Measurements from ENCODE around the gene HSPA12A.

DNA sequence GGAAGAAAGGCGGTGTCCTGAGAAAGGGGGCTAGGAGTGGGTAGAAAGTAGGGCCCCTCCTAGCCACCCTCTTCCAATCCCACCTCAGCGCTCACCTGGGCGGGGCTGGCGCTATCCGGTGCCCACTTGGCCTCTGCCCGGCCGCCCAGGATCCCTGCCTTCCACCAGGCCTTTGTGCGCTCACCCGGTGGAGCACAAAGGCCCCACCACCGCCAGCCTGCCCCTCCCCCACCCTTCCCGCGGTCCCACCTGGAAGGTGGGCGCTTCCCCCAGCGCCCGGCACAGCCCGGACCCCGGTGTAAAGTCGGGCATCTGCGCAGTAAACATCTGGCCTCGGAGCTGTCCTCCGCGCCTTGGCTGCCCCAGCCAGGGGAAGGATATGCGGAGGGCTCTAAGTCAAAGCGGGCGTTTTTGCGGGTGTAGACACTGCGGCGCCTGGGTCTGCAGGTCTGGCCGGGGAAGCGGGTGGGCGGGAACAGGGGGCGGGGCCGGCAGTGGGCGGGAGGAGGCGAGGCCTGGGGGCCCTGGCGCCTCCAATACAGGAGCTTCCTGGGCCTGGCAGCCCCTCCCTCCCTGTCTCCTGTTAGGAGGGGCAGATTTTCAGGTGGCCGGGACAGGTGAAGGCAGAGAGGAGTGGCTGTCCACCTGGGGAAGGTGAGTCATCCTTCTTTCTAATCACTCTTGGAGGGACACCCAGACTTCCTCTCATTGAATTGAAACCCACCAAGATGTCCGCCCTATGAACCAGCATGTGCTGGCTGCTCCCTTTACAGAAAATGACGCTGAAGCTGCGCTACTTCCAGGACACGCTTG, 72.3 kb downstream of the HSPA12A start:
- no peak for TF ChIP-seq POLR2A (IDR thresholded peaks at IDR 0.05)
- no peak for TF ChIP-seq CTCF (IDR thresholded peaks at IDR 0.05)
- TF ChIP-seq POLR2AphosphoS5 (IDR thresholded peaks at IDR 0.05) = no peak
- TF ChIP-seq EP300 (IDR thresholded peaks at IDR 0.05) = no peak

All from upper lobe of left lung (tissue), 4 donors.